22Rv1 (cell line): Measurements from ENCODE around the gene DNAH9.

Experiments
- CTCF ChIP-seq: fragments of 450-650 bp; IDR thresholded peaks from 2 replicates; pipeline ENCODE4 v1.5.1; 2017; ENCODE audit warnings: mild to moderate bottlenecking
- ZFX ChIP-seq: fragments of 450-650 bp; IDR thresholded peaks from 2 replicates; pipeline ENCODE4 v1.6.1; 2017; ENCODE audit warnings: antibody characterized with exemption, borderline replicate concordance

DNA sequence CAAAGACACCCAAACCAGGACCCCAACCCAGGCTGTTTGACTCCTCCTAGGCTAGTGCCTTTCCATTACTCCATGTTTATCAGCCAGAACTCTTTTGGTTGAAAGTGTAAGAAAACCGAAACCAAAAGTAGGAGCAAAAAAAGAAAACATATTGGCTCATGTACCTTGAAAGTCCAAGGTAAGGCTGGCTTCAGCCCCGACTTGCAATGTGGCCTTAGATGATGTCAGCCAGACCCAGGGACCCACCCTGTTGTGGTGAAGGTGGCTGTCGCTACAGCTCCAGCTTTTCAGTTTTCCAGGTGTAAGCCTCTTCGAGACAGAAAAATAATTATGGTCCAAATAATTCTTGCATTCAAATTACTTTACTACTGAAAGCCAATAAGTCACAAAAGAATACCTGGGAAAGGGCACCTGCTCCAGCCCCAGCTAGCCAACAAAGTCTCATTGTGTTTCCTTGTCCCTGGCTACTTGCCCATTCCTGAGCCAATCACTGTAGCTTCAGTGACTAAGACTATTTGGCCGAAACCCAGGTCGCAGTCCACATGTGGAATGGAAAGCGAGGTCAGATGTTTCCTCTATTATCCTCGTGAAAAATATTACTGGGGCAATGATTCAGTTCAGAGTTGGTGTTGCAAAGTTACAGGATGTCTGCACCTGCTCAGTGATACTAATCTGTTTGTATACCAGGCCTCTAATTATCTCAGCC, 20.7 kb downstream of the DNAH9 start:
- TF ChIP-seq CTCF = no peak
- no peak for TF ChIP-seq ZFX
